ENCODE results near the gene KREMEN2. TPM values are rescaled to one million over a fixed set of nuclear protein-coding genes. Genes with fewer than 3 reads are reported as not detected.

The KREMEN2 gene
- total and polyA plus RNA-seq, 9 of the 15 experiments (the other 6 are each of a cell fraction or from before 2014, with no cell fraction given) = 0.04 to 7.7 (median 1.5) TPM; not detected in 1

DNA sequence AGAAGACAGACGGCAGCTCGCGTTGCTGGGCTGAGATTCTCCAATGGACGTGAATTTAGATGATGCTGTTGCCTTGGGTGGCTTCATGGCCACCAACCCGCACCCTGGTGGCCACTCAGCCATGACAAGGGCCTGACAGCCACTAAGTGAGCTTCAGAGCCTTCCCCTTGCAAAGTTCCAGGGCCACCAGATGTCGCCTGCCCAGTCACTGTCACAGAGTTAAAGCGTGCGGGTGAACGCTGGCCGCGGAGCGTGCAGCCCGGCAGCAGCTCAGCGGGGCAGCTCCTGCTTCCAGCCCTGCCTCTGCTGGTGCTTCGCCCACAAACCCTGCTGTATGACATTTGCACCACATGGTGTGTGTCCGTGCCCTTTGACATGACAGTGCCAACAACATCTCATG, 13.3 kb upstream of the KREMEN2 start (continued):
- TF ChIP-seq REST (IDR thresholded peaks at IDR 0.05; ENCODE audit: borderline replicate concordance) = peak; percentile 28; the same call in 1 of the 2 replicates
- TF ChIP-seq REST (CRISPR knock-in tag; IDR thresholded peaks at IDR 0.05; ENCODE audit: low read depth) = no peak
- TF ChIP-seq YY1 (IDR thresholded peaks at IDR 0.05; ENCODE audit: borderline replicate concordance in 1 of 3, control insufficient read depth in 1 of 3, extremely low read depth in 1 of 3, insufficient read depth in 3 of 3, insufficient read length in 1 of 3, insufficient replicate concordance in 2 of 3, low read depth in 1 of 3, low read length in 2 of 3) = peak in 1 of 3 experiments; percentile 17
- TF ChIP-seq CREB1 (IDR thresholded peaks at IDR 0.05) = no peak
- TF ChIP-seq CREB1 (CRISPR knock-in tag; IDR thresholded peaks at IDR 0.05) = peak; percentile 28; the same call in 1 of the 2 replicates
- peak in 1 of 2 experiments; percentile 48; a peak in 2 of 4 replicates for TF ChIP-seq RAD21 (CRISPR knock-in tag; conservative IDR thresholded peaks at IDR 0.05 in 1 of 2, IDR thresholded peaks at IDR 0.05 in 1 of 2)
- 0 out of 2 replicates have a peak, but pooled peaks have one; percentile 29 for TF ChIP-seq RB1 (IDR thresholded peaks at IDR 0.05; ENCODE audit: low read depth)
- TF ChIP-seq POU5F1 (IDR thresholded peaks at IDR 0.05; ENCODE audit: borderline replicate concordance, low read depth, low read length, partially characterized antibody) = no peak
- no peak for TF ChIP-seq ZKSCAN3 (CRISPR knock-in tag; IDR thresholded peaks at IDR 0.05)
- no peak for TF ChIP-seq ZNF57 (CRISPR knock-in tag; IDR thresholded peaks at IDR 0.05)
- TF ChIP-seq, protein P1, sequence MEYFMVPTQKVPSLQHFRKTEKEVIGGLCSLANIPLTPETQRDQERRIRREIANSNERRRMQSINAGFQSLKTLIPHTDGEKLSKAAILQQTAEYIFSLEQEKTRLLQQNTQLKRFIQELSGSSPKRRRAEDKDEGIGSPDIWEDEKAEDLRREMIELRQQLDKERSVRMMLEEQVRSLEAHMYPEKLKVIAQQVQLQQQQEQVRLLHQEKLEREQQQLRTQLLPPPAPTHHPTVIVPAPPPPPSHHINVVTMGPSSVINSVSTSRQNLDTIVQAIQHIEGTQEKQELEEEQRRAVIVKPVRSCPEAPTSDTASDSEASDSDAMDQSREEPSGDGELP (CRISPR knock-in tag; IDR thresholded peaks at IDR 0.05; ENCODE audit: borderline replicate concordance) = peak; percentile 60; the same call in 1 of the 2 replicates
- TF ChIP-seq BHLHE40 (IDR thresholded peaks at IDR 0.05; ENCODE audit: low read length) = peak; percentile 64
- peak; percentile 51 to 82 (median 61) for TF ChIP-seq CTCF (IDR thresholded peaks at IDR 0.05 in 2 of 3, conservative IDR thresholded peaks at IDR 0.05 in 1 of 3; ENCODE audit: insufficient read depth in 2 of 3, low read depth in 1 of 3, low read length in 3 of 3)
- TF ChIP-seq PKNOX1 (IDR thresholded peaks at IDR 0.05) = peak; percentile 74; the same call in 1 of the 2 replicates
- TF ChIP-seq SMC3 (conservative IDR thresholded peaks at IDR 0.05; ENCODE audit: insufficient read depth, low read depth, low read length) = 0 out of 2 replicates have a peak, but pooled peaks have one; percentile 24

Data from K562 (cell line).